ENCODE results near the gene TBL3.

Gene TBL3

DNA sequence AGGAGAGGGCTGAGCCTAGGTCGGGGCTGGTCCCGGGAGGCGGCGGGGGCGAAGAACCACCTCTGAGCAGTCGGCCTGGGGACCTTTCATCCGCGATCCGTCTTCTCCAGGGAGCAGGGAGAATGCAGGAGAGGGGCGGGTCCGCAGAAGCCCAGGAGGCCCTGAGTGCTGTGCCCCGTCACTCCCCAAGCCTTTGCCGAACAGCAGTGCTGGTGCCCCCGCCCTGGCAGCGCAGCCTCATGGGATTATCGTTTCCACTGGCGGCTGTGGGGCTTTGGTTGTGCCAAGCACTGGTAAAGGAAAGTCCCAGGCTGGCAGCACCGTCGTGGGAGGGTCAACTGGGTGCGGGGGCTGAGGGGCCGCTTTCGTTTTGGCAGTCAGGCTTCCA lies 631 bp downstream of the TBL3 start:
- Histone ChIP-seq H3K27ac (peak overlapping the region; percentile 73), H3K36me3 (peaks cover 36% of the 10 kb centered on the region), H3K27me3 (ENCODE audit: insufficient read depth, low read depth, severe bottlenecking) (no peaks in the 10 kb centered on the region), H3K9me3 (ENCODE audit: severe bottlenecking) (no peaks in the 10 kb centered on the region), H3K4me3 (ENCODE audit: low read depth, low read length) (peak overlapping the region; percentile 76)
- DNase-seq = no peak
- TF ChIP-seq, protein P1, sequence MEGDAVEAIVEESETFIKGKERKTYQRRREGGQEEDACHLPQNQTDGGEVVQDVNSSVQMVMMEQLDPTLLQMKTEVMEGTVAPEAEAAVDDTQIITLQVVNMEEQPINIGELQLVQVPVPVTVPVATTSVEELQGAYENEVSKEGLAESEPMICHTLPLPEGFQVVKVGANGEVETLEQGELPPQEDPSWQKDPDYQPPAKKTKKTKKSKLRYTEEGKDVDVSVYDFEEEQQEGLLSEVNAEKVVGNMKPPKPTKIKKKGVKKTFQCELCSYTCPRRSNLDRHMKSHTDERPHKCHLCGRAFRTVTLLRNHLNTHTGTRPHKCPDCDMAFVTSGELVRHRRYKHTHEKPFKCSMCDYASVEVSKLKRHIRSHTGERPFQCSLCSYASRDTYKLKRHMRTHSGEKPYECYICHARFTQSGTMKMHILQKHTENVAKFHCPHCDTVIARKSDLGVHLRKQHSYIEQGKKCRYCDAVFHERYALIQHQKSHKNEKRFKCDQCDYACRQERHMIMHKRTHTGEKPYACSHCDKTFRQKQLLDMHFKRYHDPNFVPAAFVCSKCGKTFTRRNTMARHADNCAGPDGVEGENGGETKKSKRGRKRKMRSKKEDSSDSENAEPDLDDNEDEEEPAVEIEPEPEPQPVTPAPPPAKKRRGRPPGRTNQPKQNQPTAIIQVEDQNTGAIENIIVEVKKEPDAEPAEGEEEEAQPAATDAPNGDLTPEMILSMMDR (IDR thresholded peaks at IDR 0.05; ENCODE audit: low read depth, low read length) = no peak

- Histone ChIP-seq H3K4me3 (ENCODE audit: low read depth, low read length) (no peak overlapping the region), H3K27me3 (ENCODE audit: insufficient read depth, low read depth, severe bottlenecking) (no peaks in the 10 kb centered on the region), H3K36me3 (peaks cover 47% of the 10 kb centered on the region), H3K9me3 (ENCODE audit: severe bottlenecking) (no peaks in the 10 kb centered on the region), H3K27ac (no peak overlapping the region)
- DNase-seq = no peak
- TF ChIP-seq, protein P1 (IDR thresholded peaks at IDR 0.05; ENCODE audit: low read depth, low read length) = no peak
Observed at GRCh38 chr16:1973461-1974156, 1.8 kb downstream of the TBL3 start.

- TF ChIP-seq, protein P1 (IDR thresholded peaks at IDR 0.05; ENCODE audit: low read depth, low read length) = no peak
- no peaks in the 10 kb centered on the region for H3K27me3 ChIP-seq (ENCODE audit: insufficient read depth, low read depth, severe bottlenecking)
- peaks cover 54% of the 10 kb centered on the region for H3K36me3 ChIP-seq
- H3K27ac ChIP-seq = no peak overlapping the region
- DNase-seq = no peak
- no peak overlapping the region for H3K4me3 ChIP-seq (ENCODE audit: low read depth, low read length)
- H3K9me3 ChIP-seq (ENCODE audit: severe bottlenecking) = no peaks in the 10 kb centered on the region
Observed at GRCh38 chr16:1974157-1975070, 2.6 kb downstream of the TBL3 start.

DNA sequence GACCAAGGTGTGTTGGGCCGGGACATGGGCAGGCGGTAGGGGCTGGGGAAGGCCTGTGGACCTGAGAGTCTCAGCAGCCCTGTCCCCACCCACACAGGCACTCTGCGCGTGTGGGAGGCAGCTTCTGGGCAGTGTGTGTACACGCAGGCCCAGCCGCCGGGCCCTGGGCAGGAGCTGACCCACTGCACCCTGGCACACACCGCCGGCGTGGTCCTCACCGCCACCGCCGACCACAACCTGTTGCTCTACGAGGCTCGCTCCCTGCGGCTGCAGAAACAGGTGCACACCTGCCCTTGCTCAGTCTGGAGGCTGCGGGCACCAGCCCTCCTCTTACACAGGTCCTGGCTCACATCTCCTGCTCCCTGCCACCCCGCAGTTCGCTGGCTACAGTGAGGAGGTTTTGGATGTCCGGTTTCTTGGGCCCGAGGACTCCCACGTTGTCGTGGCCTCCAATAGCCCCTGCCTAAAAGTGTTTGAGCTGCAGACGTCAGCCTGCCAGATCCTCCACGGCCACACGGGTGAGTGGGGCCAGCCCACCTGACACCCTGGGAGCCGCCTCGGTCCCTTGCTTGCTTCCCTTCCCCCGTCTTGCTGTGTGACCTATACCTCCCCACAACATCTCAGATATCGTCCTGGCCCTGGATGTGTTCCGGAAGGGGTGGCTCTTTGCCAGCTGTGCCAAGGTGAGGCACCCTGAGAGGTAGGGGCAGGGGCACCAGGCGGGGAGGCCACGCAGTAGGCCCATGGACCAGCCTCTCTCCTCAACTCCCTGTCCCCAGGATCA lies 3.8 kb downstream of the TBL3 start:
- Histone ChIP-seq H3K27ac (no peak overlapping the region), H3K27me3 (ENCODE audit: insufficient read depth, low read depth, severe bottlenecking) (no peaks in the 10 kb centered on the region), H3K36me3 (peaks cover 61% of the 10 kb centered on the region), H3K9me3 (ENCODE audit: severe bottlenecking) (no peaks in the 10 kb centered on the region), H3K4me3 (ENCODE audit: low read depth, low read length) (no peak overlapping the region)
- DNase-seq = no peak
- TF ChIP-seq, protein P1 (IDR thresholded peaks at IDR 0.05; ENCODE audit: low read depth, low read length) = no peak

GRCh38 chr16:1976216-1976520 lies 4.3 kb downstream of the TBL3 start:
- H3K27me3 ChIP-seq (ENCODE audit: insufficient read depth, low read depth, severe bottlenecking) = no peaks in the 10 kb centered on the region
- H3K27ac ChIP-seq = no peak overlapping the region
- peaks cover 61% of the 10 kb centered on the region for H3K36me3 ChIP-seq
- H3K9me3 ChIP-seq (ENCODE audit: severe bottlenecking) = no peaks in the 10 kb centered on the region
- no peak overlapping the region for H3K4me3 ChIP-seq (ENCODE audit: low read depth, low read length)
- DNase-seq = no peak
- TF ChIP-seq, protein P1 (IDR thresholded peaks at IDR 0.05; ENCODE audit: low read depth, low read length) = no peak
